Cardiac muscle cell (in vitro differentiated cells and primary cell): ENCODE measurements around the gene CCR2. TPM values are rescaled to one million over a fixed set of nuclear protein-coding genes. Genes with fewer than 3 reads are reported as not detected.

Source experiments
- DNase-seq, 2 donors: peaks; one replicate each; pipeline versions ENCODE4 v3.0.0 to v3.0.0-alpha.2; 2010 to 2017; ENCODE audit warnings: low read depth in 1 of 2, low spot score in 1 of 2
- H3K27ac ChIP-seq: fragments of 200-600 bp; sonication (generic); 2 replicates; pipeline ENCODE4 v1.5.1; 2016
- H3K27me3 ChIP-seq: fragments of 200-600 bp; sonication (generic); 2 replicates; pipeline ENCODE4 v1.6.0; 2016; ENCODE audit warnings: control low read depth
- H3K36me3 ChIP-seq: fragments of 200-600 bp; sonication (generic); 2 replicates; pipeline ENCODE4 v1.5.1; 2016; ENCODE audit warnings: control low read depth
- H3K4me1 ChIP-seq: fragments of 200-600 bp; sonication (generic); 2 replicates; pipeline ENCODE4 v1.8.1; 2017; ENCODE audit warnings: low read depth, mild to moderate bottlenecking, mixed run types
- H3K4me3 ChIP-seq: fragments of 200-600 bp; sonication (generic); 2 replicates; pipeline ENCODE4 v1.5.1; 2016; ENCODE audit warnings: mild to moderate bottlenecking
- H3K9me3 ChIP-seq: fragments of 200-600 bp; sonication (generic); 2 replicates; pipeline ENCODE4 v1.5.1; 2017; ENCODE audit warnings: low read depth, mild to moderate bottlenecking, control low read depth
- polyA plus RNA-seq: library from polyadenylated mRNA; unstranded; fragments of >200 nt; fragmentation: Nextera tagmentation; extraction: Ambion mirVana; gene quantifications from 2 replicates; pipeline ENCODE4 v1.2.1, GENCODE V29; 2016
- total RNA-seq: library from RNA; depleted of rRNA; stranded (reverse); fragments of >200 nt; gene quantifications from 2 replicates; pipeline ENCODE4 v1.2.3, GENCODE V29; 2016
- TF ChIP-seq, protein P1 (sequence below): IDR thresholded peaks from 2 replicates; pipeline ENCODE4 v1.5.1; 2012; ENCODE audit warnings: low read depth, mild to moderate bottlenecking, low read length

Gene CCR2
- total and polyA plus RNA-seq, 2 experiments from 2014 or later: not detected

- TF ChIP-seq, protein P1, sequence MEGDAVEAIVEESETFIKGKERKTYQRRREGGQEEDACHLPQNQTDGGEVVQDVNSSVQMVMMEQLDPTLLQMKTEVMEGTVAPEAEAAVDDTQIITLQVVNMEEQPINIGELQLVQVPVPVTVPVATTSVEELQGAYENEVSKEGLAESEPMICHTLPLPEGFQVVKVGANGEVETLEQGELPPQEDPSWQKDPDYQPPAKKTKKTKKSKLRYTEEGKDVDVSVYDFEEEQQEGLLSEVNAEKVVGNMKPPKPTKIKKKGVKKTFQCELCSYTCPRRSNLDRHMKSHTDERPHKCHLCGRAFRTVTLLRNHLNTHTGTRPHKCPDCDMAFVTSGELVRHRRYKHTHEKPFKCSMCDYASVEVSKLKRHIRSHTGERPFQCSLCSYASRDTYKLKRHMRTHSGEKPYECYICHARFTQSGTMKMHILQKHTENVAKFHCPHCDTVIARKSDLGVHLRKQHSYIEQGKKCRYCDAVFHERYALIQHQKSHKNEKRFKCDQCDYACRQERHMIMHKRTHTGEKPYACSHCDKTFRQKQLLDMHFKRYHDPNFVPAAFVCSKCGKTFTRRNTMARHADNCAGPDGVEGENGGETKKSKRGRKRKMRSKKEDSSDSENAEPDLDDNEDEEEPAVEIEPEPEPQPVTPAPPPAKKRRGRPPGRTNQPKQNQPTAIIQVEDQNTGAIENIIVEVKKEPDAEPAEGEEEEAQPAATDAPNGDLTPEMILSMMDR: peak; percentile 3
- no peaks in the 10 kb centered on the region for H3K9me3 ChIP-seq
- H3K36me3 ChIP-seq: no peaks in the 10 kb centered on the region
- H3K4me1 ChIP-seq: peaks cover 32% of the 10 kb centered on the region
- H3K4me3 ChIP-seq: no peak overlapping the region
- H3K27me3 ChIP-seq: no peaks in the 10 kb centered on the region
- no peak overlapping the region for H3K27ac ChIP-seq
- peak in 1 of 2 donors; percentile 79 for DNase-seq
These were observed 41.3 kb downstream of the CCR2 start for GRCh38 chr3:46395210-46395661.

- Histone ChIP-seq H3K4me1 (peaks cover 39% of the 10 kb centered on the region), H3K36me3 (no peaks in the 10 kb centered on the region), H3K4me3 (no peak overlapping the region), H3K27me3 (no peaks in the 10 kb centered on the region), H3K9me3 (no peaks in the 10 kb centered on the region), H3K27ac (no peak overlapping the region)
- TF ChIP-seq, protein P1: no peak
- DNase-seq: no peak
These were observed 42.0 kb downstream of the CCR2 start for GRCh38 chr3:46395766-46396530.

DNA sequence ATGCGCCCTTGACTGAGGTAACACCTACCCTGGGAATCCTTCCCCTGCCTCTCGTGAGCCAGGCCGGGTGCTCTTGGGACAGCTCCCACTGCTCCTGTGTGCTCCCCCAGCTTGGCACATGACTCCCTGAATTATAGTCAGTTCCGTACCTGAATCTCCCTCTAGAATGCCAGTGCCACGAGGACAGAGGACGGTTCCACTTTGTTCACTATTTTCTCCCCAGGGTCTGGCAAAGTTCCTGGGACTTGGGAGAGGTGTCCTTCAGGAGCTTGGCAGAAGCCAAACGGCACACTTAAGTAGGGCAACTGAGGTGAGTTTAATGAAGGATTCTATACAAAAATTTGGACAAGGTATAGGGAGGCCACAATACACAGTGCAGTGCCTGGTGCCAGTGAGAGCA is 43.2 kb downstream of the CCR2 start:
- Histone ChIP-seq H3K4me1 (peaks cover 40% of the 10 kb centered on the region), H3K27ac (no peak overlapping the region), H3K4me3 (no peak overlapping the region), H3K36me3 (no peaks in the 10 kb centered on the region), H3K9me3 (no peaks in the 10 kb centered on the region), H3K27me3 (no peaks in the 10 kb centered on the region)
- no peak for DNase-seq
- TF ChIP-seq, protein P1: no peak

DNA sequence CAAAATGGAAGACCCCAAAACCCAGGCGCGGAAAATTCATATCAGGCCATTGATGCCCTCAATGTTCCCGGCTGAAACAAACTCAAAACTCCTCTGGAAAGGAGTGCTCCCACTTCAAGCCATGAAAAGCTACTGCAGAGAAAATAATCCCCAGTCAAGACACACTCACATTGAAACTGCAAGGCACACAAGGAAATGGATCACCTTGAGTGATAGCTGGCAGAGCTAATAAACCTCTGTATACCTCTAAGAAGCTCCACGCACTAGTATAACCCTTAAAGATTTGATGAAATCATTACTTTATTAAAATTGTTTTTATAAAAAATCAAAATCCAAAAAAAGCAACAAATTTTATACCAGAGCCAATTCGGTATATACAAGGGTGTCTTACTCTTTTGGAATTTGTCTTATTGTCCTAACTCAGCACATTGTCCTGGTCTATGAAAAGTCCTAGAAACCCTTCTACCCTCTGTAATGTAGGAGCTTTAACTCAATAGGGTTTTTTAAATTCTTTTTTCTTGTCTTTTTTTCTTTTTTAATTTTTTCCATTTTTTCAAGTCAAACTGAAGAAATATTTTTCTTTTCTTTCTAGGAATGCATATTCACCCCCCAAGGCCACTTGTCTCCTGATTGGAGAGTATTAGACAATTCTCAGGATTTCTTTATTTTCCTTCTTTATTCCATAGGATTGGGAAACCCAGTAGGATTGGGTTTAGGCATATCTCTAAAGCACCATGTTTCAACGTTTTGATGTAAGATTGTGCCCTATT is 44.5 kb downstream of the CCR2 start:
- Histone ChIP-seq H3K4me3 (no peak overlapping the region), H3K27me3 (no peaks in the 10 kb centered on the region), H3K27ac (no peak overlapping the region), H3K36me3 (no peaks in the 10 kb centered on the region), H3K9me3 (no peaks in the 10 kb centered on the region), H3K4me1 (peaks cover 39% of the 10 kb centered on the region)
- TF ChIP-seq, protein P1: no peak
- DNase-seq: no peak

GRCh38 chr3:46399098-46399497 is 45.2 kb downstream of the CCR2 start:
- Histone ChIP-seq H3K4me3 (no peak overlapping the region), H3K27ac (no peak overlapping the region), H3K36me3 (no peaks in the 10 kb centered on the region), H3K4me1 (peaks cover 32% of the 10 kb centered on the region), H3K27me3 (no peaks in the 10 kb centered on the region), H3K9me3 (no peaks in the 10 kb centered on the region)
- DNase-seq: no peak
- TF ChIP-seq, protein P1: no peak
